ENCODE results near the gene ARHGAP6.

DNA sequence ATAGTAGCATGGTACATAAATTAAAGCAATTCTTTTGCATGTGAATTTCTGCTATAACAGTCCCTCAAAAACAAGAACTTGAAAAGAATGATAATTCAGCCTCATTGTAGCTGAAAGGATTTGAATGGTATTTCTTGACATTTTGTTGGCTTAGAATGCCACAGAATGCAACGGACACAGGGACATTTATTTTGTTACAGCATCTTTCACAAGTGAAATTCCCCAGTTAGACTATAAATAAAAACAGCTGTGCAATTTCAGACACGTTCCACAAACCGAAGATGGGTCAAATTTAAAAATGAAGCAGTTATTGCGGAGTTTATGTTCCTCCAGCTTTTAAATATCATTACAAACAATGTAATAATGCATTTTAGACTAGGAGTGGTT, 455.3 kb downstream of the ARHGAP6 start:
- TF ChIP-seq EZH2 (IDR thresholded peaks at IDR 0.05) (no peak), POLR2AphosphoS5 (IDR thresholded peaks at IDR 0.05; ENCODE audit: borderline replicate concordance, low read depth, low read length) (no peak), FOXP2 (optimal IDR thresholded peaks at IDR 0.05; ENCODE audit: control extremely low read depth, extremely low read length, insufficient read depth) (no peak)

Data from SK-N-MC (cell line).